ENCODE data around the gene ZNHIT3. TPM values are rescaled to one million over a fixed set of nuclear protein-coding genes. Genes with fewer than 3 reads are reported as not detected.
"Not testable (repeated sequence)": the region's sequence is repeated elsewhere in the genome, so short reads cannot be mapped to it uniquely, and the experiment has no call there.

The ZNHIT3 gene
- total RNA-seq, 1 donor from 2014 or later = 20.0 TPM

DNA sequence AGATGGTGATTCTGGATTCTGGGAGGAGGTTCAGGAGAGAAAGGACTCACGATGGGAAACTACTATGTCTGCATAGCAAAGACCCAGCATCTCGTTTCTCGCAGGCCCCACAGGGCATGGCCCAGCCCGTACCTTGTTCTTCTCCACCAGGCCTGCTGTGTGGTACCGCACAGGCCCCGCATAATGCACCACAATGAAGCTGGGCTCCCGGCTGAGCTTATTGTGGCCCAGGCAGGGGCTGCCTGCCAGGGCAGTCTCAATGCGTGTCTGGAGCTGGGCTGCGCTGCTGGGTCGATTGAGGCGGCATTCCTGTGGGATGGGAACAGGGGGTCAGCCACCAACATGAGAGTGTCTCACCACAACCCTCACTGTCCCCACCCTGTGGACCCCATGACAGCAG lies 20.4 kb downstream of the ZNHIT3 start:
- ATAC-seq (ENCODE audit: poor library complexity) (no peak), DNase-seq (no peak)
- intact Hi-C loops (cut with DNase I) = no loop called here

DNA sequence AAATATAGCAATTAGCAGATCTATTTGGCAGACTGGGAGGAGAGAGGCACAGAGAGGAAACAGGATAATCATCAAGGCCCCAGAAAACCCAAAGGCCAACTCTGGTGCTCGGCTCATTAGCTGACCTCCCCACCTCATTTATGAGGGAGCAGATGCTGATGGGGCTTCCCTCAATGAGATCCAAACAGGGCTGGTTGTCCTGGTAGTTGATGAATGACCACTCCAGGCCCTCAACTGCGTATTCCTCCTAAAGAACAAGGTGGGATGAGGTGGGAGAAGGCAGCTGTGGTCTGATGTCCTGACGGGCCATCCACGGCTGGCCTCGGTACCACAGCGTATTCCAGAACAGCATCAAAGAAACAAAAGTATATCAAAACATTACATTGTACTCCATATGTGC lies 20.8 kb downstream of the ZNHIT3 start:
- intact Hi-C loops (cut with DNase I) = no loop called here
- DNase-seq = no peak
- ATAC-seq (ENCODE audit: poor library complexity) = no peak

DNA sequence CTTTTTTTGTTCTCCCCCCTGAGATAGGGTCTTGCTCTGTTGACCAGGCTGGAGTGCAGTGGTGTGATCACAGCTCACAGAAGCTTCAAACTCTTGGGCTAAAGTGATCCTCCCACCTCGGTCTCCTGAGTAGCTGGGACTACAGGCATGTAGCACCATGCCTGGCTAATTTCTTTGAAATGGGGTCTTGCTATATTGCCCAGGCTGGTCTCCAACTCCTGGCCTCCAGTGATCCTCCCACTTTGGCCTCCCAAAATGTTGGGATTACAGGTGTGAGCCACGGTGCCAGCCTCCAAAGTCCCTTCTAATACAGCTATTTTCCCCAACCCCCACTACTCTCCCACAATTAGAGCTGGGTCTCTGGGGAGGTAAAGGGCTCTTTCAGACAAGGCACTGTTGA lies 22.0 kb downstream of the ZNHIT3 start:
- ATAC-seq (ENCODE audit: poor library complexity); DNase-seq; intact Hi-C loops (cut with DNase I): not testable (repeated sequence)

DNA sequence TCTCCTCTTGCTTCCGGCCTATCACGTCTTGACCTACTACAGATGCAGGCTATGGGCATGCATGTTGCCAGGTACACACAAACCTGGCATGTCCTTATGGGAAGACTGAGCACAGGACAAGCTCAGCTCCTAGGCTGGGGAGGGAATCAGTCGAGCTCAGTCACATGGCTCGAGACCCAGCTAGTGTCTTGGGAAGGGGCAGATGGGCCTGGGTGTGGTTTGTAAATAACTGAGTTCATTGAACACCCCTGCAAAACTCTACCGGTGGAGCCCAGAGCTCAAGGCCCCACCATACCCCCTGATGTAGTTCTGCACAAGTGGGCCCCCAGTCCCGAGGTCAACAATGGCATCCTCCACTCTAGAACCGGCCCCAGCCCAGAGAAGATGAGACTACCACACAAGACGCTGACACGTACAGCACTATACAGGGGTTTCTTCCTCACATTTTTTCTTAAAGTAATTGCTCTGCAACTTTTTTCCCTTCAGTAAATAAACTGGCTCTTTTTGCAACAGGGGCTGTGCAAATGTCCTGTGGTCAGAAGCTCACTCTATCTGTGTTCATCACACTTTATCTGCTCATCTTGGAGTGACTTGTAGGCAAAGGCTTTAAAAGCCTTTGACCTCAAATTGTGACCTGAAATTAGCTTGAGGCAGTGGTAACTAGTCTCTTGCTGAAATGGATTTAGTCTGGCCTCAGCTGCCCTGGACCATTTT lies 22.9 kb downstream of the ZNHIT3 start:
- intact Hi-C loops (cut with DNase I) = no loop called here

DNA sequence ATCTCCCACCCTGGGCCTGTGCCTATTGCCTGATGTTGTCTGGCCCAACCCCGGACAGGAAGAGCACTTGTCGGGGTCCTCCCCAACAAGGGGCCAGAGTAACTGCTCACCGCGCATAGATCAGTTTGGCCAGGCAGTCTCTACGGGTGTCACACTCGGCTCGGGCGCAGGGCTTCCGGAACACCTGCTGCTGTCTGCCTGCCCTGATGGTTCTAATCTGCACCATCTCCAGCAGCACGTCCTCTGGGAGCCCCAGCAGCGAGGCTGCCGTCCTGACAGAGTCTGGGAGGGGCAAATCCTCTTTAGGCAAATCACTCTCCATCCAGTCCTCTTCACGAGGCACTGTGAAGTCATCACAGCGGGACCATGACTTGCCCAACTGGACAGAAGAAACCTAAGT lies 24.2 kb downstream of the ZNHIT3 start:
- no peak for DNase-seq

More for the DNA sequence above, 22.9 kb downstream of the ZNHIT3 start:
- ATAC-seq (ENCODE audit: poor library complexity) (no peak), DNase-seq (no peak)

DNA sequence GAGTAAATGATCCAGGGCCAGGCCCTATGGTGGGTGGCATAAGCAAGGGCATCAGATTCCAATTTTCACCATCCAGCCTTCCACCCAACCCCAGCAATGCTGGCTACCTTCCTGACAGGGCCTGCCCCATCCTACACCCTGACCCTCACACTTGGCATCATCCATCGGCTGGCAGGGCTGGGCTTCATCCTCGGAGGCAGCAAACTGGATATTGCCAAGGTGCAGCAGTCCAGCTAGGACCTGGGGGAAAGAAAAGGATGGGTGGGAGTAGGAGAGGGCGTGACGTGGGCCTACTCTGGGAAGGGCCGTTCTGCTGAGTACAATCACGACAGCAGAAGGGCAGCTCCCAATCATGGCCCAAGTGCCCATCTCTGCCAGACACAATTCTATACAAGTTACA lies 24.7 kb downstream of the ZNHIT3 start:
- ATAC-seq (ENCODE audit: poor library complexity) = no peak
- intact Hi-C loops (cut with DNase I) = no loop called here
- no peak for DNase-seq

More for the DNA sequence above, 24.2 kb downstream of the ZNHIT3 start:
- intact Hi-C loops (cut with DNase I) = no loop called here
- no peak for ATAC-seq (ENCODE audit: poor library complexity)

DNA sequence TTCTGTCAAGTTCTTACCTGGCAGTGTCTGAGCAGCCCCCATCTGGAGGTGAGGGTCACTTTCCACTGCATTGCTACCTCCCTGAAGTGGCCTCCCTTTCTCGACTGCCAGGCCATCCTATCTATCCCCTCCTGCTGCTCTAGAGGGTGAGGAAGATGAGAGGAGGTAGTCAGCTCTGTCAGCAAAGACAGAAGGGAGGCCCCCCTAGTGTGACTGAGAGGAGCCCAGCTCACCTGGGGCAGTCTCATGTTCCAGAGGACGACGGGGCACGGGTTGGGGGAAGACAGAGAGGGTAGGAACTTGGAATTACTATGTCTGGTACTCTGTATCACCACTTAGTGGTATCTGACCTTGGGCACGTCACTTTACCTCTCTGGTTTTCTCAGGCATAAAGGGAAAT lies 26.2 kb downstream of the ZNHIT3 start:
- ATAC-seq (ENCODE audit: poor library complexity) (no peak), DNase-seq (no peak)
- intact Hi-C loops (cut with DNase I) = no loop called here

DNA sequence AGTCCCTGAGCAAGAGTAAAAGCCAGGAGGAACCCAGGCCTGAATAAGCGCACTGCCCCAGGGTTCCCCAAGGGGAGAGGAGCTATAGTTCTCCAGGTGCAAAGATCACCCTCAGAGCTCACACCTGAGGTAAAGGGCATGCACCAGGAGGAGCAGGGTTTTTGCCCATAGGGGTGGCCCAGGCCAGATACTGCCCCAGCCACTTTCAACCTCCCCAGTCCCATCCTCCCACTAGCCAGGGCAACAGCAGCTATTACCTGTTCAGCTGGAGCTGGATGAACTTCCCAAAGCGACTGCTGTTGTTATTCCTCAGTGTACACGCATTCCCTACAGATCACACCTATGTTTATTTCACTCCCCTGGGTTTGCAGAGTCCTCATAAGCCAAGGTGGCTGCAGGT lies 28.4 kb downstream of the ZNHIT3 start:
- intact Hi-C loops (cut with DNase I) = no loop called here
- ATAC-seq (ENCODE audit: poor library complexity) (no peak), DNase-seq (no peak)

DNA sequence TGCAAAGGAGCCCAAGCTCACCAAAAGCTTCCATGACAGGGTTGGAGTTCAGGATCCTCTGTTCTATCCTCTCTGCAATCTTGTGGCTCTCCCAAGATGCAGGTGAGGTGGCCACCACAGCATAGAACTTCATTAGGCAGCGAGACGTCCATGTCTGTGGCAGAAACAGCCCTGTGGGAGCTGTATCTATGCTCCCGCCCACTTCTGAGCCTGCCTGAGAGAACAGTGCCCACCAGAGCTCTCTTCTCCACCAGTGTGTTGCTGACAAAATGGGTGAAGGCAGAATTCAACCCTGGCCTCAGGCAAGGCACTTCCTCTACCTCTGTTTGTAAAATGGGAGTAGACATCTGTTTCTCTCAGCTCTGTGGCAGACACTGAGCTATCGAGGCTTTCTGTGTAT lies 29.4 kb downstream of the ZNHIT3 start:
- intact Hi-C loops (cut with DNase I) = no loop called here
- ATAC-seq (ENCODE audit: poor library complexity) = no peak
- DNase-seq = no peak

DNA sequence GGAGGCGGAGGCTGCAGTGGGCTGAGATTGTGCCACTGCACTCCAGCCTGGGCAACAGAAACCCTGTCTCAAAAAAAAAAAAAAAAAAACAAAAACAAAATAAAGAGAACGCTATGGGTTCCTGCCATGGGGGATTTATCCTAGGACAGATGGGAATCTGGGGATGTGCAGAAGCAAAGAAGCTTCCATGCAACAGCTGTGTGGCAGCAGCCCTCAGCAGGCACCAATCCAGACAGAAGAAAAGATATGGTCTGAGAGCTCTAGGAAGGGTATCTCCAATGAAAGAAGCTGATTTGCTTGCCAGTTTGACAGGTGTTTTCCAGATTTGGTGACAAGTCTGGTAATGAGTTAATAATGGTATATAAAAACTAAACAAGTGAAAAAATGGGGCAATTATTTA lies 36.6 kb downstream of the ZNHIT3 start:
- intact Hi-C loops (cut with DNase I) = no loop called here
- ATAC-seq (ENCODE audit: poor library complexity) (no peak), DNase-seq (no peak)

DNA sequence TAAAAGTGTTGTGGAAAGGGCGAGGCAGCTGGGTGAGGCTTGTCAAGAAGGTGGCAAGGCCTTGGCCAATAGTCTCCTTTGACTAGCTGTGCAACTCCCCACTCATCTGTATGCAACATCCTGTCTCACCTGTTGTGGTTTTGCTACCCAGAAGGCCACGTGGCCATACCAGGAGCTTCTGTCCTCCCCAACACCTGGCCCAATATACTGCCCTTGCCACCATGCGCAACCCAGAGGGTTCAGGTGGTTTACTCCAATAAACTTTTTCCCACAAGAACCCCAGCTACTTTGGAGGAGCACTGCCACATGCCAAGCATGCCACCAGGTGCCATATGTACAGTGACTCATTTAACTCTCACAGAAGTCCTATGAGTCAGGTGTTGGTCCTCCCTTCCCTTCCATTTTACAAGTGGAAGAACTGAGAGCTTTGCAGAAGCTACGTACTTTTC lies 38.0 kb downstream of the ZNHIT3 start:
- no peak for ATAC-seq (ENCODE audit: poor library complexity)
- intact Hi-C loops (cut with DNase I) = no loop called here
- DNase-seq = no peak

DNA sequence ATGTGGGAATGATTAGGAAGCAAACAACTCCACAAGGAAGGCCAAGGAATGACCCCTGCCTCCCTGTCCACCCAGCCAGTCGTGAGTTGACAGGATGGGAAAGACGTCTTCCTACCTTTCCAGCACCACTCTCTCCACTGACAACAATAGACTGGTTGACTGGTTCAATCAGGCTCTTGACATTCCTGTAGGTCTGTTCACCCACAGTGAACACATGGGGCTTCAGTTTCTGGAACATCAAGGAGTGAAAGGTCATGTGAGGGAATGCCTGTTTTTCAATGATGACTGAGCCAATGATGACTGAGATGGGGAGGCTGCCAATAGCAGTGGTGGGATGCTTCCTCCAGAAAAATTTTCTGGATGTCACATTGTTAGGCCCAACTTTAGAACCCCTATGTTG lies 38.6 kb downstream of the ZNHIT3 start:
- ATAC-seq (ENCODE audit: poor library complexity) = no peak
- DNase-seq = no peak
- intact Hi-C loops (cut with DNase I) = no loop called here

DNA sequence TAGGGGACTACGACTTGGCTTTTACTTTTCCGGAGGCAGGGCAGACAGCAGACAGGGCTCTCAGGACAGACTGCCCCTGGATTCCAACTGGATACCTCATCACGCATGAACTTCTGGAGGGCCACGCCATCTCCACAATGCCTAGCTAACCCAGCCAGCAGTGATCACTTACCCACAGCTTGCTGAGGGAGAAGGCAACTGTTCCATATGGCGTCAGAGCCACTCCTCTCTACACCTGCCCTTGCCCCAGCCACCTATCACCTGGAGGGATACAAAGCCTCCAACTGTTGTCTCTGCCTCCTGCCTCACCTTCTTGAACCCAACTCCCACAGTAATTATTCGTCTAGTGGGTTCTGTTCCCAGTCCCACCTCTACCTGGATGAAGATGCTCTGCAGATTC lies 39.4 kb downstream of the ZNHIT3 start:
- ATAC-seq (ENCODE audit: poor library complexity) (no peak), DNase-seq (no peak)
- intact Hi-C loops (cut with DNase I) = no loop called here

DNA sequence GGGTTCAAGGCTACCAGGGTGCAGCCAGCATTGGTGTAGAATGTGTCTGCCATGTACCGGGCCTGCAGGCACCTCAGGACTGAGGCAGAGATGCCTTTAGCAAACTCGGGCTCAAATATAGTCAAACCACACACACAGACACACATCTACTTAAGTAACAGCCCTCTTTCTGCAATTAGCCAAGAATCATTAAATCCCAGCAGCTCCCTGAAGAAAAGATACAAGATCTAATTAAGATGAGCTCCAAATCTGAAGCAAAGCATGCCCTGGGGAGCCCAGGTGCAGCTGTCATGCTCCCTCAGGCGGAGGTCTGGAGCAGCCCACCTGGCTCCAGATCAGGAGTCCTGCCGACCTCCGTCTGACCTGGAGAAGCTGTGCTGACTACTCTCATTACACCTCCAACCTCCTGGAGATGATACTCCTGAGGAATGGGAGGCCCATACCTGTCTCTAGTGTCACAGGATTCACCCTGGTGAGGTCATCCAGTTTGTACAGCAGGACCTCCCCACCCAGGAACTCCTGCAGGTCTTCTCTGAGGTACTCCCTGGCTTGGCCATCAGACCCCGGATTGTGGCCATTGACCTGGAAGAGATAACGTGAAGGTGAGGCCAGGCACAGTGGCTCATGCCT lies 41.3 kb downstream of the ZNHIT3 start:
- no peak for DNase-seq
- intact Hi-C loops (cut with DNase I) = no loop called here
- no peak for ATAC-seq (ENCODE audit: poor library complexity)

DNA sequence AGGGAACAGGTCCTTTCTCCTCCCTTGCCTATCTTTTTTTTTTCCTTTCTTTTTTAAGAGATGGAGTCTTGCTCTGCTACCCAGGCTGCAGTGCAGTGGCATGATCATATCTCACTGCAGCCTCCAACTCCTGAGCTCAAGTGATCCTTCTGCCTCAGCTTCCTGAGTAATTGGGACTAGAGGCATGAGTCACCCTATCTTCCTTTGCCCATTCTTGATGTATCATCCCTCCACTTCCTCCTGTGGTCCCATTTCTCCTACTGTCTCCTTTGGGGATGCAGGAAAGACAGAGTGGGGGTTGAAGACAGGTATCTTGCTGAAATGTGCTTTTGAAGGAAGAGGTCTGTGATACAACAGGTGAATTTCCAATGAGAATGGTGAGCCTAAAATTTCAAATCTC lies 42.6 kb downstream of the ZNHIT3 start:
- DNase-seq (no peak), ATAC-seq (ENCODE audit: poor library complexity) (no peak)
- intact Hi-C loops (cut with DNase I) = no loop called here

DNA sequence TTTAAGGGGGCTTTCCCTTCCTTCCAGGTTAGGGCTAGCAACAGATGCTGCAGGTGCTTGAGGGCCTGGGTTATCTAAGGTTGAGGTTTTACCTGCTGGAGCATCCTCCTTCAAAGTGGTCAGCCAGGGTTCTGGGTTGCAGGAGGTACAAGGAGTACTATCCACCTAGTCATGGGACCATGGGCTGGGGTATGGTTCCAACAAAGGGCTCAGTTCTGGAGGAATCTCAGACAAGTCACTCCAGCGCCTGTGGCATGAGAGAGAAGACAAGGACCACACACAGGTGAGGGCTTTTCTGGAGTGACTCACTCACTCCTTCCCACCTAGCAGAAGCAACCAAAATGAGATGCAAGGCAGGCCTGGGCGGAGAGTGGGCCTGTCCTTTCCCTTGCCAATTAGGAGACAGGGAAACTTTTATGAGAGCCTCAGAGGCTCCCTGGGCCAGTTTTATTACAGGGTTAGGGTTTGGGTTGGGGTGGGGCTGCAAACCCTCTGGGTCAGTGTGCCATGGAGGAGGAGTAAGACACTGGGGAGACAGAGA lies 46.0 kb downstream of the ZNHIT3 start:
- no peak for DNase-seq
- ATAC-seq (ENCODE audit: poor library complexity) = no peak
- intact Hi-C loops (cut with DNase I) = no loop called here

DNA sequence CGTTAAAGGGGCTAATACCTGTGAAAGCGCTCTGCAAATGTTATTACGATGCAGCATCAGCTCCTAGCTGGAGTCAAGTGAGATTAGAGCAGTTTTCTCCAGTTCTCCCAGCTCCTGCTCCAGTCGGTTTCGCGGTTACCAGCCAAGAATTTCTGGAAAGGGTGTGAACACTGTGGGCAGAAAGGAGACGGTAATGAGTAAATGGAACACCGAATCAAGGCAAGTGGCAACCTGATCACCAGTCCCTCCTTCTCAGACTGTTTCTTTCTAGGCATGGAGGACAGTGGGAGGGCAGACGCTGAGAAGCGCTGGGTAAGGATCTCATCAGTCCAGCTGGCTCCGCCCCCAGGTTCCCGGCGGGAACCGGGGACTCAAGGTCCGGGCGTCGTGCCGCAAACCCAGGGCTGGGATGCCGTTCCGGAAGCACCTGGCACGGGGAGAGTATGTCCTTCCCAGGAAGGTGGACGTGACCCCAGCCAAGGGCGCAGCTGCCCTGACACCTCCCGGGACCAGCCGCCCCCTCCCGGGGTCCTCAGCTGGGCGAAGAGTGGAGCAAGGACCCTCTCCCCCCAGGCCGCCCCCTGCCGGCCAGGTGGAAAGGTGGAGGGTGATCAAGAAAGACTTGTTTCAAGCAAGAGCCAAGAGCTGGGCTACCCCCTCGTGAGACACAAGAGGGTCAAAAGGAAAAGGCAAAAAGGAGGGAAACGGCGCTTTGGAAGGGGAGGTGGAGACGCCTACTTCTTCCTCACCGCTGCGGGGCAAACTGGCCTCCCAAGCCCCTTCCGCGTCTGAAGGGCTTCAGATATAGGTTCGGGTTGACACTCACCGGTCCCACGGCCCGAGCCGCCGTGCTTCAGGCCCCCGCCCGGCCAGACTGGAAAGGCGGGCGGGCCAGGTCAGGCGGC lies 47.7 kb downstream of the ZNHIT3 start:
- DNase-seq = peak; percentile 80
- ATAC-seq (ENCODE audit: poor library complexity) = peak; percentile 58
- intact Hi-C loops (cut with DNase I) = no loop called here

DNA sequence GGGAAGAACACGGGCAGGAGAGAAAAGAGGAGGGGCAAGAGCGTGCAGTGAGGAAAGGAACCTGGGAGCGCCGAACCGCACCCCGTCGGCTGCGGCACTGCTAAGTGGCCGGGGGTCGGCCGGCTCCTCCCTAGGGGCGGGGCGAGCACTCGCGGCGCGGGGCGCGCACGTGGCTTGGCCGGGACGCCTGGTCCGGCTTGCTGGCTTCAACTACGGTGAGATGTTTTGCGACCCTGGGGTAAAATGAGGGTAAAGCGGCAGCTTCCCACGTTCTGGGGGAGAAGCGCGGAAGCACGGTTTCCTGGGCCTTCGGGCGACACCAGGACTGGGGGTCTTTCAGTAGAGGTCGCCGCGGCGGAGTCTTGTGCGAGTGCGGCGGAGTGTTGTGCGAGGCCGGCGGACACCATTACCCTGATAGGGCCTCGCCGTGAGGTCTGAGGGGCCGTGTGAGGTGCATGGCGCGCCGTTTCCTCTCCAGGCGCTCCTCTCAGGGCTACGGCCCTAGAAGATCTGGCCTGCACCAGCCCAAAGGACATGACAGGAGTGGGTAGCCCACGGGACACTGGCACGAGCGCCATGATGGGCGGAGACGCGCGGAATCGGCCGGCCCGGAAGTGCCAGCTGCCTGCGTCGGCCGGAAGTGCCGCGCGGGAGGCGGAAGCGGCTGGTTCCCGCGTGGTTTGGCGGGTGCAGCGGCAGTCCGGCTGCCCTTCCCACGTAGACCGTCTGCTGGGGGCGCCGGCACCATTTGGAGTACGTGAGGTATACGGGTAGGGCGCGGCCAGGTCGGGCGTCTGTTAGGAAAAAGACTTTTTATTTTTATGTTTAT lies 48.6 kb downstream of the ZNHIT3 start, which contains the start of the genes MYO19 and PIGW:
TSS of gene MYO19 (minus strand) at position 29 of the 829 bp plus-strand sequence. CDS start 2,330 bp downstream, outside the sequence.
TSS of gene PIGW (plus strand) at position 148 of the 829 bp plus-strand sequence. CDS start 2,115 bp downstream, outside the sequence.
- intact Hi-C loops (cut with DNase I) = no loop called here
- DNase-seq = peak; percentile 94
- ATAC-seq (ENCODE audit: poor library complexity) = peak; percentile 95
